ENCODE results near the gene CNOT1.

DNA sequence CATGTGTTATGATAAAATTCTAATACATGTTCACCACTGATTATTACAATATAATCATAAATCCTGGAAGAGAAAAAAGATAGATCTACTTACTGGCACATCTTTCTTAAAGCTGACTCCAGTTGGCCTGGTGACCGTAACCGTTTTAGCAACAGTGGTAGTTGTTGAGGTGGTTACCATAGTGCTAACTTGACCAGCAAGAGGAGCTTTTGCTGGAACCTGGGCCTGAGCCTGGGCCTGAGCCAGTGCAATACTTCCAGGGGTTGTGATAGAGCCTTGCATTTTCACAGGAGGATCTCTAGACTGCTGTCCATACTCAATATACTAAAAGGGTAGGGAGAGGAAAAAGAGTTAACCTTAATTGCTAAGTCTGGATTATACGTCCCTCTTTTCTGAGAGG is 78.1 kb downstream of the CNOT1 start:
- TF ChIP-seq, protein P1, sequence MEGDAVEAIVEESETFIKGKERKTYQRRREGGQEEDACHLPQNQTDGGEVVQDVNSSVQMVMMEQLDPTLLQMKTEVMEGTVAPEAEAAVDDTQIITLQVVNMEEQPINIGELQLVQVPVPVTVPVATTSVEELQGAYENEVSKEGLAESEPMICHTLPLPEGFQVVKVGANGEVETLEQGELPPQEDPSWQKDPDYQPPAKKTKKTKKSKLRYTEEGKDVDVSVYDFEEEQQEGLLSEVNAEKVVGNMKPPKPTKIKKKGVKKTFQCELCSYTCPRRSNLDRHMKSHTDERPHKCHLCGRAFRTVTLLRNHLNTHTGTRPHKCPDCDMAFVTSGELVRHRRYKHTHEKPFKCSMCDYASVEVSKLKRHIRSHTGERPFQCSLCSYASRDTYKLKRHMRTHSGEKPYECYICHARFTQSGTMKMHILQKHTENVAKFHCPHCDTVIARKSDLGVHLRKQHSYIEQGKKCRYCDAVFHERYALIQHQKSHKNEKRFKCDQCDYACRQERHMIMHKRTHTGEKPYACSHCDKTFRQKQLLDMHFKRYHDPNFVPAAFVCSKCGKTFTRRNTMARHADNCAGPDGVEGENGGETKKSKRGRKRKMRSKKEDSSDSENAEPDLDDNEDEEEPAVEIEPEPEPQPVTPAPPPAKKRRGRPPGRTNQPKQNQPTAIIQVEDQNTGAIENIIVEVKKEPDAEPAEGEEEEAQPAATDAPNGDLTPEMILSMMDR (IDR thresholded peaks at IDR 0.05): no peak
- TF ChIP-seq POLR2A (IDR thresholded peaks at IDR 0.05): no peak

Measured in testis (tissue), 2 donors.